Natural killer cell (primary cell): ENCODE results near the gene AVPR1B. TPM values are rescaled to one million over a fixed set of nuclear protein-coding genes. Genes with fewer than 3 reads are reported as not detected.

Experiments used
- ATAC-seq, 3 donors: fragments of 150-1000 bp in 2 of 3; fragments of 200-7000 bp in 1 of 3; cut with Tn5 transposase; 1 replicate in 1 of 3; 2 replicates in 2 of 3; pipeline ENCODE4 v1.10.0; 2021; ENCODE audit warnings: mild to moderate bottlenecking in 2 of 3, moderate library complexity in 2 of 3
- DNase-seq, 2 donors: peaks; one replicate each; pipeline versions ENCODE4 v3.0.0 to v3.0.0-alpha.2; 2013 to 2021; ENCODE audit warnings: mixed read lengths in 1 of 2
- H3K27ac ChIP-seq: one replicate; pipeline ENCODE4 v1.5.1; 2013; ENCODE audit warnings: mild to moderate bottlenecking, low read length
- H3K27me3 ChIP-seq: one replicate; pipeline ENCODE4 v1.6.1; 2013; ENCODE audit warnings: low read length; ENCODE audit not compliant: control insufficient read depth, insufficient read depth
- H3K36me3 ChIP-seq: one replicate; pipeline ENCODE4 v1.6.1; 2013; ENCODE audit warnings: low read length; ENCODE audit not compliant: control insufficient read depth, insufficient read depth
- H3K4me1 ChIP-seq: one replicate; pipeline ENCODE4 v1.6.1; 2013; ENCODE audit warnings: low read length; ENCODE audit not compliant: control insufficient read depth, insufficient read depth
- H3K4me3 ChIP-seq: one replicate; pipeline ENCODE4 v1.5.1; 2013; ENCODE audit warnings: low read length
- H3K9me3 ChIP-seq: one replicate; pipeline ENCODE4 v1.6.1; 2013; ENCODE audit warnings: low read length; ENCODE audit not compliant: control insufficient read depth, insufficient read depth
- H3K27ac Mint-ChIP-seq, 2 donors: one replicate each; pipeline ENCODE4 v1.8.0; 2022; ENCODE audit warnings: mild to moderate bottlenecking in 2 of 2, mixed read lengths in 2 of 2, moderate library complexity in 1 of 2
- H3K27me3 Mint-ChIP-seq, 2 donors: one replicate each; pipeline ENCODE4 v1.8.0; 2022; ENCODE audit warnings: low read depth in 2 of 2, mixed read lengths in 2 of 2
- H3K36me3 Mint-ChIP-seq: one replicate; pipeline ENCODE4 v1.8.0; 2022; ENCODE audit warnings: mixed read lengths
- H3K4me1 Mint-ChIP-seq, 2 donors: one replicate each; pipeline ENCODE4 v1.8.0; 2022; ENCODE audit warnings: mixed read lengths in 2 of 2
- H3K4me3 Mint-ChIP-seq: one replicate; pipeline ENCODE4 v1.8.0; 2022; ENCODE audit warnings: mild to moderate bottlenecking, moderate library complexity, mixed read lengths
- H3K9me3 Mint-ChIP-seq, 2 donors: one replicate each; pipeline ENCODE4 v1.8.0; 2022; ENCODE audit warnings: mixed read lengths in 2 of 2
- CTCF ChIP-seq: fragments of 200-600 bp; IDR thresholded peaks from one replicate; pipeline ENCODE4 v1.8.0; 2022; ENCODE audit warnings: antibody characterized with exemption
- WGBS: methylation state at CpG from one replicate; pipeline ENCODE4 v1.1.7; 2013; ENCODE audit warnings: missing lambda C conversion rate; ENCODE audit not compliant: insufficient coverage; 5-methylcytosine and 5-hydroxymethylcytosine counted together
- intact Hi-C: fragments of 100-400 bp; cut with micrococcal nuclease; formaldehyde crosslinking; loops from one replicate; pipeline ENCODE4 v1.14.2; 2022
- total RNA-seq, 4 donors: library from RNA; stranded (reverse); fragments of 120-200 nt in 1 of 4; gene quantifications; one replicate each; pipeline versions ENCODE4 v1.2.3 to v1.2.4, GENCODE V29; 2013 to 2022

Gene AVPR1B
- total RNA-seq, 3 donors from 2014 or later (not counting 1 experiment from before 2014, with no cell fraction given) = not detected

- ATAC-seq = no peak
- no peaks in the 10 kb centered on the region for H3K9me3 ChIP-seq
- peaks cover 11% of the 10 kb centered on the region for H3K27me3 ChIP-seq
- no peak for DNase-seq
- no peak overlapping the region for H3K27ac ChIP-seq
- Mint-ChIP-seq H3K4me3 (no peak overlapping the region), H3K9me3 (no peaks in the 10 kb centered on the region), H3K27me3 (peaks cover 40 to 59% of the 10 kb centered on the region in 2 donors), H3K27ac (no peak overlapping the region), H3K36me3 (peaks cover 9% of the 10 kb centered on the region), H3K4me1 (peaks cover 0 to 11% of the 10 kb centered on the region in 2 donors)
- WGBS = 94% methylated on average over 8 of the region's 8 CpGs
- no peak for TF ChIP-seq CTCF
- intact Hi-C loops = no loop called here
- peaks cover 8% of the 10 kb centered on the region for H3K4me1 ChIP-seq
- H3K4me3 ChIP-seq = no peak overlapping the region
- no peaks in the 10 kb centered on the region for H3K36me3 ChIP-seq
Measured at GRCh38 chr1:206115791-206116190, 1.4 kb downstream of the AVPR1B start.

DNA sequence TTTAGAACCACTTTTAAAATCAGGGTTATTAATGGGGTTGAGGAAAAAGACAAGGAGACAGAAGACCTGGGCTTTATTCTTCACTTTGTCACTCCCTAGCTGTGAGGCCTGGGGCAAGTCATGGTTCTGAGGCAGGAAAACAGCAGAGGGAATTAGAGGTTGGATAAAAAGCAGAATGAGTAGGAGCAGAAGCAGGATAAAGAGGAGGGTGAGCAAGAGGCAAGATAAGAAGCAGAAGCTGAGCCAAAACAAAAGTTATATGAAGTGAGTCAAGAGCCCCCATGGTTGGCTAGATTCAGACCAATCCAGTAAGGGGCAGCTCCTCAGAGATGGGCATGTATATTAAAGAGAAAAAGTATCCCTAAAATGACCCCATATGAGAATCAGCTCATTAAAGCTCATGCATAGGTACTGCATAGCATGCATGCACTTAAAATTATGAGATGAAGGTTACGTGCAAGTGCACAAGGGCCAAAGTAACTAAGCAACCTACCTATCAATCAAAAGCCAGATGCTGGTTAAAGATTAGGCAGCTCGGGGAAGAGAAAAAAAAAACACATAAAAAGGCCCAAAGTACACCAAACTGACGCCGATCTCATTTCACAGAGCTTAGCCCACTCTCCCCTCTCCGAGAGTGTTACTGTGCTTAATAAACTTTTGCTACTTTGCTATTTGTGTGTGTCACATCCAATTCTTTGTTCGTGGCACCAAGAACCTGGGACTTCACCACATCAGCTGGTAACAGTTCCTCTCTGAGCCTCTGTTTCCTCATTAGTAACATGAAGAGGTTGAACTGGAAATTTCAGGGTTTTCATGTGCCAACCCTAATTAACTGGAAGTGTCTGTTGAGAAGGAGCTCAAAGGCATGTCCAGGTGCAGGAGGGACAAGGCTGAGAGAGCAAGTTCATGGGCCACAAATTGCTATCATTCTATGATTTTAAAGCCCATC is 2.2 kb downstream of the AVPR1B start:
- Histone ChIP-seq H3K36me3 (no peaks in the 10 kb centered on the region), H3K27me3 (peaks cover 9% of the 10 kb centered on the region), H3K9me3 (no peaks in the 10 kb centered on the region), H3K4me3 (no peak overlapping the region), H3K4me1 (peaks cover 8% of the 10 kb centered on the region), H3K27ac (no peak overlapping the region)
- Mint-ChIP-seq H3K9me3 (no peaks in the 10 kb centered on the region), H3K27ac (no peak overlapping the region), H3K36me3 (peaks cover under 1% of the 10 kb centered on the region), H3K27me3 (peaks cover 34 to 51% of the 10 kb centered on the region in 2 donors), H3K4me1 (peaks cover 0 to 11% of the 10 kb centered on the region in 2 donors), H3K4me3 (no peak overlapping the region)
- intact Hi-C loops = no loop called here
- 43% methylated on average over 6 of the region's 6 CpGs for WGBS
- no peak for TF ChIP-seq CTCF
- DNase-seq = no peak
- no peak for ATAC-seq

DNA sequence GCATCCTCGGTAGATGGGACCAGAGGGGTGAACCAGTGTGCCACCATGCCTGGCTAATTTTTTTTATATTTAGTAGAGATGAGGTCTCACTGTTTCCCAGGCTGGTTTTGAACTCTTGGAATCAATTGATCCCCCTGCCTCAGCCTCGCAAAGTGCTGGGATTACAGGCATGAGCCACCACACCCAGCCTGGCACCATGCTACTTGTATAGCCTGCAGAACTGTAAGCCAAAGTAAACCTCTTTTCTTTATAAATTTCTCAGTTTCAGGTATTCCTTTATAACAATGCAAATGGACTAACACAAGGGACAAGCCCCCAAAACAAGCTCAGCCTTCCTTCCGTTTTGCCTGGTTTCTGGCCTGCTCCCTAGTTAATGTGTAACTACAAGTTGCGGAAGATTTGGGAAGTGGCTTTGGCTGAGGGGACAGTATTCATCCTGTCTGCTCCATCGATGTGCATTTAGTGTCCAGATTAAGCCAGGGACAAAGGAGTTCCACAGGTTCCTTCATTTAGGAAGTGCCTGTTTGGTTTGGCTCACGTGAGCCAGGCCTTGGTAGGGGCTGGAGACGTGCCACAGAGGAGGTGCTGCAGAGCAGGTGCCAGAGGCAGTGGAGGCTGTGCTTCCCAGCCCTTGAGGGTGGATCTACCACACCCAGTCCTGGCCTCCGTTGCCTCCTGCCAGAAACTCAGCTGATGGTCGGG is 4.4 kb downstream of the AVPR1B start:
- no peak for TF ChIP-seq CTCF
- H3K4me1 ChIP-seq = peaks cover 6% of the 10 kb centered on the region
- H3K27me3 ChIP-seq = peaks cover 4% of the 10 kb centered on the region
- no peaks in the 10 kb centered on the region for H3K36me3 Mint-ChIP-seq
- DNase-seq (no peak), ATAC-seq (no peak)
- peaks cover 23 to 32% of the 10 kb centered on the region in 2 donors for H3K27me3 Mint-ChIP-seq
- peaks cover 0 to 9% of the 10 kb centered on the region in 2 donors for H3K4me1 Mint-ChIP-seq
- H3K4me3 ChIP-seq = no peak overlapping the region
- H3K27ac ChIP-seq = no peak overlapping the region
- no peak overlapping the region for H3K27ac Mint-ChIP-seq
- 73% methylated on average over 9 of the region's 9 CpGs for WGBS
- H3K9me3 ChIP-seq = no peaks in the 10 kb centered on the region
- H3K36me3 ChIP-seq = no peaks in the 10 kb centered on the region
- intact Hi-C loops = no loop called here
- no peak overlapping the region for H3K4me3 Mint-ChIP-seq
- H3K9me3 Mint-ChIP-seq = no peaks in the 10 kb centered on the region
